Esophagus squamous epithelium (tissue), 4 donors: ENCODE measurements around the gene SLC7A8.

Experiments used
- POLR2A ChIP-seq, 4 donors: fragments of 450-650 bp; IDR thresholded peaks; one replicate each; pipeline ENCODE4 v1.6.1; 2017; ENCODE audit warnings: antibody characterized with exemption in 4 of 4, mild to moderate bottlenecking in 4 of 4, moderate library complexity in 3 of 4
- TF ChIP-seq, protein P1 (sequence below), 6 experiments: fragments of 450-650 bp in 4 of 6; fragments of 200-600 bp in 2 of 6; sonication (generic) in 2 of 6; IDR thresholded peaks; one replicate each; pipeline ENCODE4 v1.5.1; 2016 to 2019; ENCODE audit warnings: antibody characterized with exemption in 6 of 6, mild to moderate bottlenecking in 4 of 6, moderate library complexity in 4 of 6

DNA sequence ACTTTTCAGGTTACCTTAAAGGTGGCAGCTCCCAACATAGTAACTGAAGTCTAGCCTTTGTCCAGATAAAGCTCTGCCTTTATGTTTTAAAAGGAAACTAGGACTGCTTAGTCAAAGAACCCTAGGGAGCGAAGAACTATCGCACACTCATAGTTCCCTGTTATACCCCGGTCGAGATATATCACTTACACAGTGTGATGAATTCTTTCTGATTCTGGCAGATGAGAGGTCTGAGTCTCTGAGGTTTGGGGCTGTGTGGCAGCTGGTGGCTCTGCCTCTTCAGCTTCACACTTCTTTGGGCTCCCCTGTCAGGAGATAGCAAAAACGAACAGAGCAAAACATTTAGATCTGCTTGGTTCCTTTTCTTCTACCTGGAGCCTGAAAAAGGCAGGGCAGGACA lies 105.5 kb downstream of the SLC7A8 start:
- TF ChIP-seq, protein P1, sequence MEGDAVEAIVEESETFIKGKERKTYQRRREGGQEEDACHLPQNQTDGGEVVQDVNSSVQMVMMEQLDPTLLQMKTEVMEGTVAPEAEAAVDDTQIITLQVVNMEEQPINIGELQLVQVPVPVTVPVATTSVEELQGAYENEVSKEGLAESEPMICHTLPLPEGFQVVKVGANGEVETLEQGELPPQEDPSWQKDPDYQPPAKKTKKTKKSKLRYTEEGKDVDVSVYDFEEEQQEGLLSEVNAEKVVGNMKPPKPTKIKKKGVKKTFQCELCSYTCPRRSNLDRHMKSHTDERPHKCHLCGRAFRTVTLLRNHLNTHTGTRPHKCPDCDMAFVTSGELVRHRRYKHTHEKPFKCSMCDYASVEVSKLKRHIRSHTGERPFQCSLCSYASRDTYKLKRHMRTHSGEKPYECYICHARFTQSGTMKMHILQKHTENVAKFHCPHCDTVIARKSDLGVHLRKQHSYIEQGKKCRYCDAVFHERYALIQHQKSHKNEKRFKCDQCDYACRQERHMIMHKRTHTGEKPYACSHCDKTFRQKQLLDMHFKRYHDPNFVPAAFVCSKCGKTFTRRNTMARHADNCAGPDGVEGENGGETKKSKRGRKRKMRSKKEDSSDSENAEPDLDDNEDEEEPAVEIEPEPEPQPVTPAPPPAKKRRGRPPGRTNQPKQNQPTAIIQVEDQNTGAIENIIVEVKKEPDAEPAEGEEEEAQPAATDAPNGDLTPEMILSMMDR (IDR thresholded peaks at IDR 0.05) = no peak
- no peak for TF ChIP-seq POLR2A (IDR thresholded peaks at IDR 0.05)
